Measurements from ENCODE around the gene STIMATE. TPM values are rescaled to one million over a fixed set of nuclear protein-coding genes. Genes with fewer than 3 reads are reported as not detected.

Gene STIMATE
- polyA plus RNA-seq (2013, experiment 1 of 2), result 15.2 TPM
- 16.9 TPM for polyA plus RNA-seq (2013, experiment 2 of 2)

- Histone ChIP-seq H3K9me3 (ENCODE audit: insufficient read depth, low read depth, low read length) (no peaks in the 10 kb centered on the region), H3K9ac (ENCODE audit: low read depth, low read length) (peak within 1 kb of the TSS; percentile 60), H3K36me3 (ENCODE audit: insufficient read depth, low read length) (peaks cover 6% of the 10 kb centered on the region; the same call in 1 of the 2 replicates), H3K27me3 (ENCODE audit: insufficient read depth, low read length) (no peaks in the 10 kb centered on the region), H3K4me1 (ENCODE audit: insufficient read depth, low read length) (peaks cover 12% of the 10 kb centered on the region; the same call in 1 of the 2 replicates), H3K4me3 (ENCODE audit: low read length) (peak within 1 kb of the TSS; percentile 64), H3K27ac (ENCODE audit: low read depth, low read length) (no peak within 1 kb of the TSS)
- WGBS, result 1% methylated on average over 85 of the region's 85 CpGs
These were observed at the start of gene STIMATE for GRCh38 chr3:52897130-52898122. STIMATE (minus strand) TSS chr3:52897548; CDS start chr3:52897450, 98 bp downstream.

- Histone ChIP-seq H3K9me3 (ENCODE audit: insufficient read depth, low read depth, low read length) (no peaks in the 10 kb centered on the region), H3K27ac (ENCODE audit: low read depth, low read length) (no peak overlapping the region), H3K27me3 (ENCODE audit: insufficient read depth, low read length) (no peaks in the 10 kb centered on the region), H3K9ac (ENCODE audit: low read depth, low read length) (no peak overlapping the region), H3K36me3 (ENCODE audit: insufficient read depth, low read length) (no peaks in the 10 kb centered on the region), H3K4me1 (ENCODE audit: insufficient read depth, low read length) (no peaks in the 10 kb centered on the region), H3K4me3 (ENCODE audit: low read length) (no peak overlapping the region)
These were observed 42.3 kb upstream of the STIMATE start for GRCh38 chr3:52939600-52939999.

- 32% methylated on average over 8 of the region's 8 CpGs for WGBS
- H3K9me3 ChIP-seq (ENCODE audit: insufficient read depth, low read depth, low read length), result no peaks in the 10 kb centered on the region
- no peak overlapping the region for H3K27ac ChIP-seq (ENCODE audit: low read depth, low read length)
- H3K27me3 ChIP-seq (ENCODE audit: insufficient read depth, low read length), result no peaks in the 10 kb centered on the region
- no peaks in the 10 kb centered on the region for H3K4me1 ChIP-seq (ENCODE audit: insufficient read depth, low read length)
- no peak overlapping the region for H3K9ac ChIP-seq (ENCODE audit: low read depth, low read length)
- H3K36me3 ChIP-seq (ENCODE audit: insufficient read depth, low read length), result no peaks in the 10 kb centered on the region
- no peak overlapping the region for H3K4me3 ChIP-seq (ENCODE audit: low read length)
These were observed 37.5 kb upstream of the STIMATE start for GRCh38 chr3:52934630-52935530.

GRCh38 chr3:52931889-52932288 is 34.5 kb upstream of the STIMATE start:
- Histone ChIP-seq H3K9me3 (ENCODE audit: insufficient read depth, low read depth, low read length) (no peaks in the 10 kb centered on the region), H3K27me3 (ENCODE audit: insufficient read depth, low read length) (no peaks in the 10 kb centered on the region), H3K9ac (ENCODE audit: low read depth, low read length) (no peak overlapping the region), H3K27ac (ENCODE audit: low read depth, low read length) (no peak overlapping the region), H3K36me3 (ENCODE audit: insufficient read depth, low read length) (peaks cover 5% of the 10 kb centered on the region; the same call in 1 of the 2 replicates), H3K4me3 (ENCODE audit: low read length) (no peak overlapping the region), H3K4me1 (ENCODE audit: insufficient read depth, low read length) (no peaks in the 10 kb centered on the region)
- WGBS, result 92% methylated on average over 2 of the region's 2 CpGs

- H3K27ac ChIP-seq (ENCODE audit: low read depth, low read length), result no peak overlapping the region
- no peaks in the 10 kb centered on the region for H3K4me1 ChIP-seq (ENCODE audit: insufficient read depth, low read length)
- H3K9me3 ChIP-seq (ENCODE audit: insufficient read depth, low read depth, low read length), result no peaks in the 10 kb centered on the region
- H3K36me3 ChIP-seq (ENCODE audit: insufficient read depth, low read length), result peaks cover 5% of the 10 kb centered on the region; the same call in 1 of the 2 replicates
- WGBS, result 90% methylated on average over 6 of the region's 6 CpGs
- no peak overlapping the region for H3K9ac ChIP-seq (ENCODE audit: low read depth, low read length)
- no peak overlapping the region for H3K4me3 ChIP-seq (ENCODE audit: low read length)
- no peaks in the 10 kb centered on the region for H3K27me3 ChIP-seq (ENCODE audit: insufficient read depth, low read length)
These were observed 34.0 kb upstream of the STIMATE start for GRCh38 chr3:52931328-52931727.

GRCh38 chr3:52930748-52931147 is 33.4 kb upstream of the STIMATE start:
- WGBS, result 100% methylated on average over 2 of the region's 3 CpGs
- H3K4me3 ChIP-seq (ENCODE audit: low read length), result no peak overlapping the region
- H3K9ac ChIP-seq (ENCODE audit: low read depth, low read length), result no peak overlapping the region
- no peaks in the 10 kb centered on the region for H3K4me1 ChIP-seq (ENCODE audit: insufficient read depth, low read length)
- no peaks in the 10 kb centered on the region for H3K9me3 ChIP-seq (ENCODE audit: insufficient read depth, low read depth, low read length)
- H3K36me3 ChIP-seq (ENCODE audit: insufficient read depth, low read length), result peaks cover 5% of the 10 kb centered on the region; the same call in 1 of the 2 replicates
- H3K27me3 ChIP-seq (ENCODE audit: insufficient read depth, low read length), result no peaks in the 10 kb centered on the region
- no peak overlapping the region for H3K27ac ChIP-seq (ENCODE audit: low read depth, low read length)

- no peak overlapping the region for H3K27ac ChIP-seq (ENCODE audit: low read depth, low read length)
- H3K4me3 ChIP-seq (ENCODE audit: low read length), result no peak overlapping the region
- no peaks in the 10 kb centered on the region for H3K27me3 ChIP-seq (ENCODE audit: insufficient read depth, low read length)
- no peaks in the 10 kb centered on the region for H3K9me3 ChIP-seq (ENCODE audit: insufficient read depth, low read depth, low read length)
- 87% methylated on average over 2 of the region's 2 CpGs for WGBS
- no peaks in the 10 kb centered on the region for H3K4me1 ChIP-seq (ENCODE audit: insufficient read depth, low read length)
- H3K36me3 ChIP-seq (ENCODE audit: insufficient read depth, low read length), result peaks cover 5% of the 10 kb centered on the region; the same call in 1 of the 2 replicates
- no peak overlapping the region for H3K9ac ChIP-seq (ENCODE audit: low read depth, low read length)
These were observed 29.2 kb upstream of the STIMATE start for GRCh38 chr3:52926554-52926953.

GRCh38 chr3:52925405-52926313 is 28.3 kb upstream of the STIMATE start:
- H3K27me3 ChIP-seq (ENCODE audit: insufficient read depth, low read length), result no peaks in the 10 kb centered on the region
- H3K9ac ChIP-seq (ENCODE audit: low read depth, low read length), result no peak overlapping the region
- H3K4me1 ChIP-seq (ENCODE audit: insufficient read depth, low read length), result no peaks in the 10 kb centered on the region
- 87% methylated on average over 4 of the region's 6 CpGs for WGBS
- H3K27ac ChIP-seq (ENCODE audit: low read depth, low read length), result no peak overlapping the region
- H3K4me3 ChIP-seq (ENCODE audit: low read length), result no peak overlapping the region
- no peaks in the 10 kb centered on the region for H3K9me3 ChIP-seq (ENCODE audit: insufficient read depth, low read depth, low read length)
- H3K36me3 ChIP-seq (ENCODE audit: insufficient read depth, low read length), result peaks cover 8% of the 10 kb centered on the region; the same call in 1 of the 2 replicates

- Histone ChIP-seq H3K9me3 (ENCODE audit: insufficient read depth, low read depth, low read length) (no peaks in the 10 kb centered on the region), H3K27me3 (ENCODE audit: insufficient read depth, low read length) (no peaks in the 10 kb centered on the region), H3K4me3 (ENCODE audit: low read length) (no peak overlapping the region), H3K9ac (ENCODE audit: low read depth, low read length) (no peak overlapping the region), H3K36me3 (ENCODE audit: insufficient read depth, low read length) (peaks cover 11% of the 10 kb centered on the region; the same call in 1 of the 2 replicates), H3K27ac (ENCODE audit: low read depth, low read length) (no peak overlapping the region), H3K4me1 (ENCODE audit: insufficient read depth, low read length) (no peaks in the 10 kb centered on the region)
- WGBS, result 89% methylated on average over 1 of the region's 2 CpGs
These were observed 26.6 kb upstream of the STIMATE start for GRCh38 chr3:52923963-52924362.

- Histone ChIP-seq H3K27ac (ENCODE audit: low read depth, low read length) (no peak overlapping the region), H3K27me3 (ENCODE audit: insufficient read depth, low read length) (no peaks in the 10 kb centered on the region), H3K9ac (ENCODE audit: low read depth, low read length) (no peak overlapping the region), H3K9me3 (ENCODE audit: insufficient read depth, low read depth, low read length) (no peaks in the 10 kb centered on the region), H3K4me1 (ENCODE audit: insufficient read depth, low read length) (no peaks in the 10 kb centered on the region), H3K4me3 (ENCODE audit: low read length) (no peak overlapping the region), H3K36me3 (ENCODE audit: insufficient read depth, low read length) (peaks cover 20% of the 10 kb centered on the region)
- 97% methylated on average over 2 of the region's 2 CpGs for WGBS
These were observed 23.5 kb upstream of the STIMATE start for GRCh38 chr3:52920841-52921240.
